ENCODE measurements around the gene CSTF2T.

The CSTF2T gene

GRCh38 chr10:51699475-51700227, at the start of gene CSTF2T:
Gene CSTF2T (minus strand): TSS chr10:51699595. CDS start chr10:51699549, 46 bp downstream.
- peak; percentile 86 to 99 (median 93) for DNase-seq

- no peak for DNase-seq
Observed at GRCh38 chr10:51748959-51749358, 49.6 kb upstream of the CSTF2T start.

- no peak for DNase-seq
Observed at GRCh38 chr10:51747216-51747615, 47.8 kb upstream of the CSTF2T start.

- DNase-seq, result no peak
Observed at GRCh38 chr10:51745397-51745796, 46.0 kb upstream of the CSTF2T start.

- DNase-seq, result no peak
Observed at GRCh38 chr10:51744235-51745000, 45.0 kb upstream of the CSTF2T start.

GRCh38 chr10:51743146-51743545, 43.8 kb upstream of the CSTF2T start:
- no peak for DNase-seq

- no peak for DNase-seq
Observed at GRCh38 chr10:51733057-51733456, 33.7 kb upstream of the CSTF2T start.

- no peak for DNase-seq
Observed at GRCh38 chr10:51729822-51730555, 30.6 kb upstream of the CSTF2T start.

GRCh38 chr10:51724038-51724437, 24.6 kb upstream of the CSTF2T start:
- DNase-seq, result no peak

GRCh38 chr10:51718804-51719291, 19.5 kb upstream of the CSTF2T start:
- DNase-seq, result no peak

- DNase-seq, result no peak
Observed at GRCh38 chr10:51716981-51717380, 17.6 kb upstream of the CSTF2T start.

- DNase-seq, result no peak
Observed at GRCh38 chr10:51711519-51711891, 12.1 kb upstream of the CSTF2T start.

- DNase-seq, result no peak
Observed at GRCh38 chr10:51709324-51709972, 10.1 kb upstream of the CSTF2T start.

GRCh38 chr10:51708609-51709008, 9.2 kb upstream of the CSTF2T start:
- DNase-seq, result no peak

GRCh38 chr10:51707821-51708424, 8.5 kb upstream of the CSTF2T start:
- DNase-seq, result peak in 1 of 6 experiments; percentile 14

- DNase-seq, result no peak
Observed at GRCh38 chr10:51707392-51707791, 8.0 kb upstream of the CSTF2T start.

- DNase-seq, result no peak
Observed at GRCh38 chr10:51706225-51706624, 6.8 kb upstream of the CSTF2T start.

- no peak for DNase-seq
Observed at GRCh38 chr10:51705774-51706173, 6.4 kb upstream of the CSTF2T start.

- DNase-seq, result peak in 2 of 6 experiments; percentile 28 to 34
Observed at GRCh38 chr10:51700228-51700817, 928 bp upstream of the CSTF2T start.

GRCh38 chr10:51699145-51699474, 285 bp downstream of the CSTF2T start:
- no peak for DNase-seq

- DNase-seq, result no peak
Observed at GRCh38 chr10:51698473-51699063, 827 bp downstream of the CSTF2T start.

GRCh38 chr10:51696251-51696650, 3.1 kb downstream of the CSTF2T start:
- DNase-seq, result no peak

Measured in stimulated activated naive CD4-positive, alpha-beta T cell (primary cell).